K562 (cell line): ENCODE measurements around the gene PLBD1. TPM values are rescaled to one million over a fixed set of nuclear protein-coding genes. Genes with fewer than 3 reads are reported as not detected.

ENCODE experiments used
- ATAC-seq: fragments of 200-7000 bp; cut with Tn5 transposase; 3 replicates; pipeline ENCODE4 v1.9.1; 2020; ENCODE audit warnings: moderate library complexity
- BruUV-seq: library from RNA; stranded (reverse); fragments of 400-500 nt; replicated peaks from 2 replicates; lab custom pipeline; 2021; lab: Mats Ljungman, UMichigan
- CTCF ChIA-PET: fragments of 300-600 bp; formaldehyde crosslinking; extraction: SDS; loops from one replicate; lab custom pipeline; 2021; ENCODE audit warnings: low intra/inter-chr PET ratio; lab: Yijun Ruan, JAX
- POLR2A ChIA-PET: fragments of 300-600, 350-650 bp; sonication (Branson Sonifier 250); formaldehyde crosslinking; extraction: SDS; loops from one replicate; lab custom pipeline; 2021; ENCODE audit warnings: antibody characterized with exemption, inconsistent platforms; lab: Yijun Ruan, JAX
- DNase-seq, 4 experiments: peaks; one replicate each; pipeline versions ENCODE4 v3.0.0 to v3.0.0-alpha.2; 2011 to 2018; ENCODE audit warnings: low spot score in 3 of 4, mixed read lengths in 3 of 4; ENCODE audit errors: extremely low read depth in 1 of 4
- FAIRE-seq: peaks from 2 replicates; lab custom pipeline; 2011; peaks lifted over from hg19 to GRCh38; lab: Jason Lieb, UNC
- H2AFZ ChIP-seq: 2 replicates; pipeline ENCODE4 v1.6.0; 2011; ENCODE audit warnings: low read depth, low read length, control low read depth, inconsistent platforms
- H3K27ac ChIP-seq: fragments of 200-600 bp; 3 replicates; pipeline ENCODE4 v1.8.0; 2011; ENCODE audit warnings: low read depth, mild to moderate bottlenecking, control low read depth, inconsistent platforms, low read length, moderate library complexity, mixed read lengths; ENCODE audit errors: extremely low read depth
- H3K27me3 ChIP-seq, 2 experiments: fragments of 300-600 bp in 1 of 2; 2 replicates in 1 of 2; 3 replicates in 1 of 2; pipeline versions ENCODE4 v1.6.0 to v1.8.0; 2011; ENCODE audit warnings: inconsistent platforms in 2 of 2, low read length in 2 of 2, mild to moderate bottlenecking in 1 of 2, mixed read lengths in 1 of 2, moderate library complexity in 1 of 2; ENCODE audit not compliant: control insufficient read depth in 2 of 2, insufficient read depth in 2 of 2
- H3K36me3 ChIP-seq: fragments of 300-600 bp; 3 replicates; pipeline ENCODE4 v1.8.0; 2011; ENCODE audit warnings: mild to moderate bottlenecking, low read length, inconsistent platforms; ENCODE audit not compliant: control insufficient read depth, insufficient read depth
- H3K4me1 ChIP-seq, 2 experiments: fragments of 200-600 bp in 1 of 2; replicated peaks in 1 of 2; 2 replicates in 1 of 2; 3 replicates in 1 of 2; pipeline versions ENCODE4 v1.5.1 to v1.8.0; 2011; ENCODE audit warnings: inconsistent platforms in 2 of 2, low read length in 2 of 2, mild to moderate bottlenecking in 1 of 2, mixed read lengths in 1 of 2, moderate library complexity in 1 of 2; ENCODE audit not compliant: control insufficient read depth in 2 of 2, insufficient read depth in 2 of 2
- H3K4me2 ChIP-seq: 2 replicates; pipeline ENCODE4 v1.6.1; 2011; ENCODE audit warnings: low read length, control low read depth, inconsistent platforms, mixed read lengths; ENCODE audit not compliant: insufficient read depth
- H3K4me3 ChIP-seq: fragments of 200-600 bp; sonication (generic), shearing (Covaris generic); 2 replicates; pipeline ENCODE4 v1.5.1; 2016; ENCODE audit warnings: control low read depth, inconsistent platforms
- H3K79me2 ChIP-seq: fragments of 200-600 bp; 3 replicates; pipeline ENCODE4 v1.8.0; 2011; ENCODE audit warnings: low read length, inconsistent platforms; ENCODE audit not compliant: control insufficient read depth, insufficient read depth
- H3K9ac ChIP-seq, 2 experiments: 2 replicates each; pipeline versions ENCODE4 v1.6.0 to v1.6.1; 2011; ENCODE audit warnings: low read depth in 2 of 2, low read length in 2 of 2, control low read depth in 1 of 2, inconsistent platforms in 1 of 2, mild to moderate bottlenecking in 1 of 2, mixed read lengths in 1 of 2; ENCODE audit not compliant: insufficient read depth in 1 of 2
- H3K9me1 ChIP-seq: one replicate; pipeline ENCODE4 v1.6.0; 2011; ENCODE audit warnings: inconsistent platforms, mild to moderate bottlenecking, low read length, moderate library complexity; ENCODE audit not compliant: control insufficient read depth, insufficient read depth
- H3K9me3 ChIP-seq: replicated peaks from 2 replicates; pipeline ENCODE4 v1.5.1; 2011; ENCODE audit warnings: low read depth, low read length, inconsistent platforms; ENCODE audit not compliant: control insufficient read depth, insufficient read depth
- H4K20me1 ChIP-seq: replicated peaks from 2 replicates; pipeline ENCODE4 v1.6.1; 2011; ENCODE audit warnings: low read length, inconsistent platforms, mixed read lengths; ENCODE audit not compliant: control insufficient read depth, insufficient read depth
- IFI16 ChIP-seq: fragments of 250-450 bp; sonication (Bioruptor Pico); IDR thresholded peaks from 2 replicates; pipeline ENCODE4 v2.1.2; 2022; ENCODE audit warnings: mild to moderate bottlenecking, inconsistent platforms
- MEIS2 ChIP-seq: fragments of 450-650 bp; IDR thresholded peaks from 2 replicates; pipeline ENCODE4 v1.6.1; 2014; ENCODE audit warnings: mild to moderate bottlenecking; ENCODE audit not compliant: partially characterized antibody
- TBP ChIP-seq: optimal IDR thresholded peaks from 2 replicates; pipeline ENCODE3; 2011; ENCODE audit warnings: low read depth, low read length, improper control_type of control experiment
- ZNF146 ChIP-seq: IDR thresholded peaks from one replicate; pipeline ENCODE4 v1.6.1; 2018; ENCODE audit warnings: missing compliant biosample characterization; ENCODE audit not compliant: unreplicated experiment
- ZNF780A ChIP-seq: fragments of 250-450 bp; sonication (Bioruptor Pico); IDR thresholded peaks from 2 replicates; pipeline ENCODE4 v1.5.0; 2021; ENCODE audit warnings: mild to moderate bottlenecking
- WGBS: fragments of 100-300 bp; shearing (Covaris generic); methylation state at CpG from one replicate; pipeline ENCODE4 v1.1.6; 2016; ENCODE audit warnings: low coverage, mixed read lengths; ENCODE audit not compliant: insufficient coverage; ENCODE audit errors: missing lambda C conversion rate; 5-methylcytosine and 5-hydroxymethylcytosine counted together
- in situ Hi-C: fragments of 300-500 bp; cut with MboI; formaldehyde crosslinking; loops from 4 replicates; pipeline ENCODE4 v1.15.0; 2018; ENCODE audit warnings: inconsistent platforms, mixed read lengths
- intact Hi-C: fragments of 100-400 bp; cut with micrococcal nuclease; formaldehyde crosslinking; loops from 2 replicates; pipeline ENCODE4 v1.14.2; 2022
- polyA plus RNA-seq, 8 experiments: library from polyadenylated mRNA; depleted of rRNA in 4 of 8; stranded (reverse) in 5 of 8; unstranded in 3 of 8; fragments of >200 nt; fragmentation: Nextera tagmentation in 2 of 8; fragmentation: Illumina TruSeq in 1 of 8; extraction: Ambion mirVana in 2 of 8; extraction: Trizol in 1 of 8; gene quantifications; 2 replicates each; pipeline versions ENCODE4 v1.2.1 to v1.2.3, GENCODE V29; 2011 to 2014; ENCODE audit warnings: inconsistent platforms in 1 of 8, missing spikeins in 1 of 8
- total RNA-seq, 7 experiments: library from RNA; depleted of rRNA in 6 of 7; stranded (reverse); fragments of >200 nt in 6 of 7; fragmentation: Illumina TruSeq in 2 of 7; extraction: Trizol in 2 of 7; gene quantifications; 2 replicates each; pipeline versions ENCODE4 v1.2.1 to v1.2.3, GENCODE V29; 2011 to 2021; ENCODE audit warnings: low replicate concordance in 1 of 7
- TF ChIP-seq, protein P1 (sequence below): fragments of 450-650 bp; IDR thresholded peaks from 2 replicates; pipeline ENCODE4 v1.6.1; 2017; ENCODE audit warnings: mild to moderate bottlenecking, moderate library complexity
- TF ChIP-seq, protein P2 (sequence below): fragments of 250-450 bp; sonication (Bioruptor Pico); IDR thresholded peaks from 2 replicates; pipeline ENCODE4 v1.8.0; 2022; ENCODE audit warnings: inconsistent platforms, mild to moderate bottlenecking, moderate library complexity, borderline replicate concordance

The PLBD1 gene
- total and polyA plus RNA-seq, 9 of the 15 experiments (the other 6 are each of a cell fraction or from before 2014, with no cell fraction given), result 7.1 to 37.0 (median 20.6) TPM

DNA sequence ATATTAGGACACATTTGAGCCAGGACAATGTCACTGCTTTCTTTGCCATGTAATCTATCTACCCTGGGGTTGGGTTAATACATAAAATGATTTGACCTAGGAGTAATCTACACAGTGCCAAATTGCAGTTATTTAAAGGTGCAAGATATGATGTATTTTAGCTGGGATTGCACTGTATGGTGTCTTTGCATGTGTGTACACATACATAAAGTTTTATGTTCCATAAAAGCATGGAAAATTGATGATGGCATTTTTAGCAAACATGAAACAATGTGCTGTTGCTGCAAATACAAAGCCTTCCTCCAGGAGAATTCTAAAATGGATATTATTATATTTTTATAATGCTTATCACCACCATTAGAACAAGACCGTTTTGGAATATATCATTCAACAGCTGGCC is 24.0 kb upstream of the PLBD1 start:
- intact Hi-C loops (no loop called here), in situ Hi-C loops (no loop called here)
- Histone ChIP-seq H2AFZ (no peak overlapping the region), H3K9me3 (no peaks in the 10 kb centered on the region), H3K9ac (no peak overlapping the region), H3K4me2 (no peak overlapping the region), H3K36me3 (no peaks in the 10 kb centered on the region), H3K4me3 (no peak overlapping the region), H3K27me3 (no peaks in the 10 kb centered on the region), H3K9me1 (no peaks in the 10 kb centered on the region), H3K4me1 (peaks cover 0 to 7% of the 10 kb centered on the region in 2 experiments; a peak in 2 of 5 replicates), H3K27ac (no peak overlapping the region), H4K20me1 (no peaks in the 10 kb centered on the region), H3K79me2 (no peaks in the 10 kb centered on the region)
- POLR2A ChIA-PET, result no interaction called here
- TF ChIP-seq TBP (no peak), MEIS2 (no peak), IFI16 (no peak), ZNF146 (CRISPR knock-in tag) (no peak), ZNF780A (CRISPR knock-in tag) (no peak)
- TF ChIP-seq, protein P1, sequence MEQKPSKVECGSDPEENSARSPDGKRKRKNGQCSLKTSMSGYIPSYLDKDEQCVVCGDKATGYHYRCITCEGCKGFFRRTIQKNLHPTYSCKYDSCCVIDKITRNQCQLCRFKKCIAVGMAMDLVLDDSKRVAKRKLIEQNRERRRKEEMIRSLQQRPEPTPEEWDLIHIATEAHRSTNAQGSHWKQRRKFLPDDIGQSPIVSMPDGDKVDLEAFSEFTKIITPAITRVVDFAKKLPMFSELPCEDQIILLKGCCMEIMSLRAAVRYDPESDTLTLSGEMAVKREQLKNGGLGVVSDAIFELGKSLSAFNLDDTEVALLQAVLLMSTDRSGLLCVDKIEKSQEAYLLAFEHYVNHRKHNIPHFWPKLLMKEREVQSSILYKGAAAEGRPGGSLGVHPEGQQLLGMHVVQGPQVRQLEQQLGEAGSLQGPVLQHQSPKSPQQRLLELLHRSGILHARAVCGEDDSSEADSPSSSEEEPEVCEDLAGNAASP, result no peak
- TF ChIP-seq, protein P2, sequence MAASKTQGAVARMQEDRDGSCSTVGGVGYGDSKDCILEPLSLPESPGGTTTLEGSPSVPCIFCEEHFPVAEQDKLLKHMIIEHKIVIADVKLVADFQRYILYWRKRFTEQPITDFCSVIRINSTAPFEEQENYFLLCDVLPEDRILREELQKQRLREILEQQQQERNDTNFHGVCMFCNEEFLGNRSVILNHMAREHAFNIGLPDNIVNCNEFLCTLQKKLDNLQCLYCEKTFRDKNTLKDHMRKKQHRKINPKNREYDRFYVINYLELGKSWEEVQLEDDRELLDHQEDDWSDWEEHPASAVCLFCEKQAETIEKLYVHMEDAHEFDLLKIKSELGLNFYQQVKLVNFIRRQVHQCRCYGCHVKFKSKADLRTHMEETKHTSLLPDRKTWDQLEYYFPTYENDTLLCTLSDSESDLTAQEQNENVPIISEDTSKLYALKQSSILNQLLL, result no peak
- no peak for DNase-seq
- ATAC-seq, result no peak
- 0% methylated on average over 1 of the region's 1 CpG for WGBS
- CTCF ChIA-PET, result no interaction called here
- FAIRE-seq, result no peak
- BruUV-seq, result no TSS peak
